ENCODE measurements around the gene VEGFA. TPM values are rescaled to one million over a fixed set of nuclear protein-coding genes. Genes with fewer than 3 reads are reported as not detected.

VEGFA gene
- total and polyA plus RNA-seq, 2 of the 8 experiments (the other 6 are each of a cell fraction or from before 2014, with no cell fraction given): 42.2 to 58.5 TPM

GRCh38 chr6:43793875-43794242, 23.8 kb downstream of the VEGFA start:
- ChIA-PET POLR2A (ENCODE audit: partially characterized antibody) (interaction anchor here (0.8 to 3.3 kb wide), 6 partner anchors 10 to 129 kb away, joined by 3 to 15 read pairs (median 4); no protein-coding TSS in a partner anchor), CTCF (ENCODE audit: partially characterized antibody) (interaction anchor here (0.9 to 9.9 kb wide), 9 partner anchors 11 to 280 kb away, joined by 3 to 73 read pairs (median 3); no protein-coding TSS in a partner anchor)
- H3K23ac ChIP-seq (ENCODE audit: insufficient read length): no peak overlapping the region
- no peak for DNase-seq (ENCODE audit: low read depth in 1 of 2, low spot score in 2 of 2)
- no peaks in the 10 kb centered on the region for H3K36me3 ChIP-seq (ENCODE audit: control insufficient read depth in 2 of 4, insufficient read depth in 4 of 4, low read length in 3 of 4)
- TF ChIP-seq CTCF (IDR thresholded peaks at IDR 0.05; ENCODE audit: control extremely low read depth in 1 of 3, insufficient read depth in 1 of 3, low read depth in 1 of 3, low read length in 3 of 3) (no peak), SUZ12 (IDR thresholded peaks at IDR 0.05; ENCODE audit: low read length) (no peak), SRF (IDR thresholded peaks at IDR 0.05; ENCODE audit: low read depth, low read length) (no peak), EGR1 (IDR thresholded peaks at IDR 0.05; ENCODE audit: borderline replicate concordance, low read depth, low read length) (no peak), YY1 (IDR thresholded peaks at IDR 0.05; ENCODE audit: low read depth, low read length) (no peak), SAP30 (IDR thresholded peaks at IDR 0.05; ENCODE audit: insufficient read depth, insufficient replicate concordance, low read length) (no peak), KDM4A (IDR thresholded peaks at IDR 0.05; ENCODE audit: low read depth, low read length, severe bottlenecking) (no peak), JUN (IDR thresholded peaks at IDR 0.05; ENCODE audit: low read depth, low read length) (no peak), BCL11A (IDR thresholded peaks at IDR 0.05; ENCODE audit: low read depth in 2 of 2, low read length in 2 of 2) (no peak), ASH2L (IDR thresholded peaks at IDR 0.05; ENCODE audit: low read length) (no peak), BRCA1 (IDR thresholded peaks at IDR 0.05; ENCODE audit: low read depth, low read length) (no peak)
- no peak overlapping the region for H2AFZ ChIP-seq (ENCODE audit: low read length)
- no peak for FAIRE-seq
- H3K4me2 ChIP-seq (ENCODE audit: insufficient read depth in 1 of 2, low read depth in 2 of 2, low read length in 2 of 2): no peak overlapping the region
- H3K27me3 ChIP-seq (replicated peaks in 1 of 4; ENCODE audit: control insufficient read depth in 3 of 4, extremely low read depth in 1 of 4, insufficient read depth in 3 of 4, low read length in 3 of 4): no peaks in the 10 kb centered on the region
- H2BK12ac ChIP-seq (ENCODE audit: low read depth, low read length): no peak overlapping the region
- no peak overlapping the region for H2AK5ac ChIP-seq (ENCODE audit: low read depth, low read length)
- no peaks in the 10 kb centered on the region for H3K4me1 ChIP-seq (replicated peaks in 1 of 4; ENCODE audit: control insufficient read depth in 3 of 4, insufficient read depth in 4 of 4, low read length in 3 of 4)
- no peaks in the 10 kb centered on the region for H3K79me1 ChIP-seq (ENCODE audit: low read depth, low read length)
- WGBS, 2 experiments (ENCODE audit: extremely low coverage in 1 of 2, insufficient coverage in 1 of 2, insufficient read length in 1 of 2, insufficient replicate concordance in 2 of 2, low coverage in 1 of 2, low lambda C conversion rate in 2 of 2, missing lambda C conversion rate in 1 of 2): 85% methylated on average over 9 of the region's 9 CpGs; no CpG with 5 or more reads in 1 of the 2 experiments
- no peaks in the 10 kb centered on the region for H4K20me1 ChIP-seq (replicated peaks in 1 of 2; ENCODE audit: control insufficient read depth in 1 of 2, insufficient read depth in 2 of 2, low read length in 2 of 2)
- no peak overlapping the region for H2BK120ac ChIP-seq (replicated peaks; ENCODE audit: low read depth, low read length)
- H3K9me3 ChIP-seq (ENCODE audit: insufficient read depth in 2 of 2, low read depth in 1 of 2, low read length in 1 of 2): no peaks in the 10 kb centered on the region
- H2BK5ac ChIP-seq (ENCODE audit: low read depth, low read length): no peak overlapping the region
- H3K9ac ChIP-seq (replicated peaks in 1 of 4; ENCODE audit: extremely low read depth in 1 of 4, low read depth in 3 of 4, low read length in 3 of 4): no peak overlapping the region
- H3K23me2 ChIP-seq (ENCODE audit: low read depth, low read length): peaks cover 2% of the 10 kb centered on the region; the same call in 1 of the 2 replicates
- H4K8ac ChIP-seq (ENCODE audit: extremely low read depth, insufficient read depth, low read length): no peak overlapping the region
- H3K4ac ChIP-seq (replicated peaks; ENCODE audit: insufficient read length, low read depth, low read length): no peak overlapping the region
- H4K91ac ChIP-seq (replicated peaks; ENCODE audit: insufficient read length, low read length): no peak overlapping the region
- no peaks in the 10 kb centered on the region for H3K79me2 ChIP-seq (ENCODE audit: control insufficient read depth in 1 of 2, insufficient read depth in 2 of 2, low read length in 2 of 2)
- H3K4me3 ChIP-seq (ENCODE audit: extremely low read depth in 1 of 4, insufficient read depth in 2 of 4, low read depth in 3 of 4, low read length in 4 of 4): no peak overlapping the region
- H3K18ac ChIP-seq (ENCODE audit: extremely low read depth, low read length): no peak overlapping the region
- H4K5ac ChIP-seq (ENCODE audit: insufficient read length, low read depth, low read length): no peak overlapping the region
- no peak overlapping the region for H2BK15ac ChIP-seq (ENCODE audit: low read length)
- H3K27ac ChIP-seq (ENCODE audit: low read depth, low read length): no peak overlapping the region
- H3K56ac ChIP-seq (replicated peaks; ENCODE audit: insufficient read length, low read depth, low read length): no peak overlapping the region
- no peak overlapping the region for H3K14ac ChIP-seq (ENCODE audit: insufficient read length)
- no peak overlapping the region for H2BK20ac ChIP-seq (ENCODE audit: low read length)
